ENCODE measurements around the gene FAM81A. TPM values are rescaled to one million over a fixed set of nuclear protein-coding genes. Genes with fewer than 3 reads are reported as not detected.
"Not testable (repeated sequence)": the region's sequence is repeated elsewhere in the genome, so short reads cannot be mapped to it uniquely, and the experiment has no call there.

FAM81A gene
- total and polyA plus RNA-seq, 2 donors (not counting 1 experiment from before 2014, with no cell fraction given): 0.24 to 0.33 TPM

GRCh38 chr15:59524331-59524731 is 86.3 kb downstream of the FAM81A start:
- no peak for TF ChIP-seq CTCF (conservative IDR thresholded peaks at IDR 0.05 in 1 of 2, IDR thresholded peaks at IDR 0.05 in 1 of 2; ENCODE audit: low read depth in 1 of 2, low read length in 2 of 2)
- Histone ChIP-seq H3K4me3 (replicated peaks in 1 of 4; ENCODE audit: control extremely low read depth in 1 of 4, insufficient read depth in 1 of 4, low read depth in 3 of 4, low read length in 4 of 4) (no peak overlapping the region), H4K20me1 (ENCODE audit: control insufficient read depth, extremely low read depth, insufficient read depth, low read length) (no peaks in the 10 kb centered on the region), H3K9me3 (ENCODE audit: control insufficient read depth, insufficient read depth, low read depth, low read length) (no peaks in the 10 kb centered on the region), H3K27ac (ENCODE audit: insufficient read depth, low read length) (no peak overlapping the region), H3K79me2 (ENCODE audit: control insufficient read depth, insufficient read depth, low read length) (no peaks in the 10 kb centered on the region), H3K27me3 (ENCODE audit: control insufficient read depth, insufficient read depth, low read length) (no peaks in the 10 kb centered on the region), H3K4me2 (ENCODE audit: extremely low read depth, insufficient read depth, low read length) (no peak overlapping the region), H3K4me1 (ENCODE audit: control insufficient read depth, extremely low read depth, insufficient read depth, low read length) (no peaks in the 10 kb centered on the region), H3K36me3 (ENCODE audit: control insufficient read depth, insufficient read depth, low read length) (no peaks in the 10 kb centered on the region), H2AFZ (ENCODE audit: low read length) (no peak overlapping the region), H3K9ac (ENCODE audit: insufficient read depth, low read length) (no peak overlapping the region)
- no peak for DNase-seq (ENCODE audit: low read depth in 2 of 2)

- H3K9ac ChIP-seq (ENCODE audit: insufficient read depth, low read length); H3K27me3 ChIP-seq (ENCODE audit: control insufficient read depth, insufficient read depth, low read length); H2AFZ ChIP-seq (ENCODE audit: low read length); H3K4me1 ChIP-seq (ENCODE audit: control insufficient read depth, extremely low read depth, insufficient read depth, low read length); H3K9me3 ChIP-seq (ENCODE audit: control insufficient read depth, insufficient read depth, low read depth, low read length); DNase-seq (ENCODE audit: low read depth in 2 of 2); H3K36me3 ChIP-seq (ENCODE audit: control insufficient read depth, insufficient read depth, low read length); H4K20me1 ChIP-seq (ENCODE audit: control insufficient read depth, extremely low read depth, insufficient read depth, low read length); H3K79me2 ChIP-seq (ENCODE audit: control insufficient read depth, insufficient read depth, low read length); H3K4me3 ChIP-seq (replicated peaks in 1 of 4; ENCODE audit: control extremely low read depth in 1 of 4, insufficient read depth in 1 of 4, low read depth in 3 of 4, low read length in 4 of 4); H3K27ac ChIP-seq (ENCODE audit: insufficient read depth, low read length); H3K4me2 ChIP-seq (ENCODE audit: extremely low read depth, insufficient read depth, low read length): not testable (repeated sequence)
These were observed 88.5 kb downstream of the FAM81A start for GRCh38 chr15:59526466-59526865.

- H3K9me3 ChIP-seq (ENCODE audit: control insufficient read depth, insufficient read depth, low read depth, low read length): no peaks in the 10 kb centered on the region
- H3K4me2 ChIP-seq (ENCODE audit: extremely low read depth, insufficient read depth, low read length): no peak overlapping the region
- DNase-seq (ENCODE audit: low read depth in 2 of 2): no peak
- no peaks in the 10 kb centered on the region for H3K27me3 ChIP-seq (ENCODE audit: control insufficient read depth, insufficient read depth, low read length)
- H3K4me3 ChIP-seq (replicated peaks in 1 of 4; ENCODE audit: control extremely low read depth in 1 of 4, insufficient read depth in 1 of 4, low read depth in 3 of 4, low read length in 4 of 4): no peak overlapping the region
- no peaks in the 10 kb centered on the region for H3K36me3 ChIP-seq (ENCODE audit: control insufficient read depth, insufficient read depth, low read length)
- no peaks in the 10 kb centered on the region for H3K4me1 ChIP-seq (ENCODE audit: control insufficient read depth, extremely low read depth, insufficient read depth, low read length)
- TF ChIP-seq EZH2 (IDR thresholded peaks at IDR 0.05; ENCODE audit: low read length, missing control alignments) (no peak), CTCF (conservative IDR thresholded peaks at IDR 0.05 in 1 of 2, IDR thresholded peaks at IDR 0.05 in 1 of 2; ENCODE audit: low read depth in 1 of 2, low read length in 2 of 2) (no peak)
- H3K27ac ChIP-seq (ENCODE audit: insufficient read depth, low read length): no peak overlapping the region
- H4K20me1 ChIP-seq (ENCODE audit: control insufficient read depth, extremely low read depth, insufficient read depth, low read length): no peaks in the 10 kb centered on the region
- no peak overlapping the region for H2AFZ ChIP-seq (ENCODE audit: low read length)
- no peaks in the 10 kb centered on the region for H3K79me2 ChIP-seq (ENCODE audit: control insufficient read depth, insufficient read depth, low read length)
- no peak overlapping the region for H3K9ac ChIP-seq (ENCODE audit: insufficient read depth, low read length)
These were observed 90.4 kb downstream of the FAM81A start for GRCh38 chr15:59528429-59528828.
